GM19452 (cell line): ENCODE data around the gene AURKB.

Experiments
- ATAC-seq: cut with Tn5 transposase; IDR thresholded peaks from one replicate; pipeline ENCODE4 v1.9.1; 2021; ENCODE audit not compliant: unreplicated experiment

Gene AURKB

GRCh38 chr17:8162997-8163977 is 47.1 kb downstream of the AURKB start:
- no peak for ATAC-seq

GRCh38 chr17:8162233-8162996 is 48.0 kb downstream of the AURKB start, which contains the start of gene VAMP2:
Gene VAMP2, minus strand, starts transcription at chr17:8162948. Its CDS starts 69 bp downstream, at chr17:8162879.
- ATAC-seq = no peak

GRCh38 chr17:8161289-8162232 is 48.8 kb downstream of the AURKB start:
- ATAC-seq = no peak

- no peak for ATAC-seq
These were observed 49.6 kb downstream of the AURKB start for GRCh38 chr17:8160741-8161221.

GRCh38 chr17:8160224-8160577 is 50.2 kb downstream of the AURKB start:
- ATAC-seq = no peak

GRCh38 chr17:8159459-8160223 is 50.7 kb downstream of the AURKB start:
- no peak for ATAC-seq

- ATAC-seq = no peak
These were observed 51.4 kb downstream of the AURKB start for GRCh38 chr17:8159032-8159400.

- no peak for ATAC-seq
These were observed 51.9 kb downstream of the AURKB start for GRCh38 chr17:8158267-8159031.

- peak; percentile 77 for ATAC-seq
These were observed 54.0 kb downstream of the AURKB start for GRCh38 chr17:8156246-8156992.

- no peak for ATAC-seq
These were observed 54.5 kb downstream of the AURKB start for GRCh38 chr17:8155996-8156245.

GRCh38 chr17:8155231-8155995 is 55.0 kb downstream of the AURKB start:
- ATAC-seq = no peak
